Keratinocyte (primary cell): ENCODE results near the gene XRCC3.
"Not testable (repeated sequence)": the region's sequence is repeated elsewhere in the genome, so short reads cannot be mapped to it uniquely, and the experiment has no call there.

Experiments
- CTCF ChIP-seq, 3 experiments: IDR thresholded peaks in 1 of 3; conservative IDR thresholded peaks in 1 of 3; optimal IDR thresholded peaks in 1 of 3; 2 replicates in 2 of 3; 3 replicates in 1 of 3; pipeline versions ENCODE3 to v1.5.1; 2011; ENCODE audit warnings: low read length in 3 of 3, mild to moderate bottlenecking in 3 of 3, moderate library complexity in 2 of 3, control low read depth in 1 of 3, inconsistent platforms in 1 of 3; ENCODE audit not compliant: insufficient read depth in 2 of 3; ENCODE audit errors: extremely low read depth in 1 of 3
- EZH2 ChIP-seq: IDR thresholded peaks from one replicate; pipeline ENCODE4 v1.6.1; 2012; ENCODE audit warnings: inconsistent platforms, mild to moderate bottlenecking, low read length, moderate library complexity

GRCh38 chr14:103691655-103692054 is 23.6 kb downstream of the XRCC3 start:
- TF ChIP-seq CTCF (optimal IDR thresholded peaks at IDR 0.05 in 1 of 3, IDR thresholded peaks at IDR 0.05 in 1 of 3, conservative IDR thresholded peaks at IDR 0.05 in 1 of 3; ENCODE audit: extremely low read depth in 1 of 3, insufficient read depth in 2 of 3, low read length in 3 of 3); EZH2: not testable (repeated sequence)
